Ovary (tissue), 9 donors: ENCODE measurements around the gene PHF21B. TPM values are rescaled to one million over a fixed set of nuclear protein-coding genes. Genes with fewer than 3 reads are reported as not detected.

Experiments used
- DNase-seq, 5 donors: peaks; one replicate each; pipeline ENCODE4 v3.0.0-alpha.2; 2019 to 2020
- H3K27ac ChIP-seq, 2 donors: fragments of 200-600 bp; one replicate each; pipeline versions ENCODE4 v1.5.1 to v1.8.0; 2019 to 2022
- H3K27me3 ChIP-seq: fragments of 200-600 bp; one replicate; pipeline ENCODE4 v1.8.0; 2022
- H3K36me3 ChIP-seq: fragments of 200-600 bp; sonication (generic); one replicate; pipeline ENCODE4 v1.5.1; 2019
- H3K4me1 ChIP-seq: one replicate; pipeline ENCODE4 v1.8.1; 2013; ENCODE audit warnings: mild to moderate bottlenecking, moderate library complexity; ENCODE audit not compliant: insufficient read depth
- H3K4me3 ChIP-seq: fragments of 200-600 bp; sonication (generic); one replicate; pipeline ENCODE4 v1.5.1; 2017
- H3K9me3 ChIP-seq, 2 donors: fragments of 200-600 bp in 1 of 2; sonication (generic) in 1 of 2; one replicate each; pipeline versions ENCODE4 v1.5.1 to v1.8.1; 2013 to 2019; ENCODE audit warnings: mild to moderate bottlenecking in 1 of 2, moderate library complexity in 1 of 2
- EP300 ChIP-seq: sonication (generic); formaldehyde crosslinking; IDR thresholded peaks from one replicate; pipeline ENCODE4 v1.6.1; 2017; ENCODE audit warnings: antibody characterized with exemption
- POLR2A ChIP-seq: fragments of 450-650 bp; IDR thresholded peaks from one replicate; pipeline ENCODE4 v1.6.1; 2017; ENCODE audit warnings: antibody characterized with exemption, mild to moderate bottlenecking, moderate library complexity
- WGBS, 3 donors: extraction: QIAGEN DNeasy Blood & Tissue Kit in 1 of 3; methylation state at CpG; one replicate each; pipeline versions ENCODE4 v1.1.5 to v1.1.7; 2013 to 2017; 5-methylcytosine and 5-hydroxymethylcytosine counted together
- intact Hi-C, 4 donors: fragments of 100-400 bp; cut with DNase I; formaldehyde crosslinking; loops; one replicate each; pipeline versions ENCODE4 v1.11.0 to v1.15.1; 2022 to 2023
- polyA plus RNA-seq, 2 donors: library from polyadenylated mRNA; stranded (reverse); fragments of 200-250 nt in 1 of 2; fragments of 350-450 nt in 1 of 2; fragmentation: Illumina TruSeq in 1 of 2; extraction: RNeasy Lipid Tissue Mini Kit (QIAGEN cat#74804) in 1 of 2; gene quantifications; one replicate each; pipeline ENCODE4 v1.2.3, GENCODE V29; 2013 to 2014
- total RNA-seq, 7 donors: library from RNA; depleted of rRNA in 2 of 7; stranded (reverse); fragments of >200 nt in 2 of 7; fragmentation: NEBNext Ultra II Directional in 3 of 7; extraction: Animal tissue kit (Norgen Biotek cat#: 25700) in 3 of 7; gene quantifications; one replicate each; pipeline versions ENCODE4 v1.1.0 to v1.2.4, GENCODE V29; 2016 to 2023
- TF ChIP-seq, protein P1 (sequence below), 3 donors: fragments of 450-650 bp in 2 of 3; fragments of 200-600 bp in 1 of 3; IDR thresholded peaks; one replicate each; pipeline versions ENCODE4 v1.5.1 to v1.8.0; 2016 to 2022; ENCODE audit warnings: antibody characterized with exemption in 3 of 3, mild to moderate bottlenecking in 1 of 3
- donor health status: DM: no; HTN: no; CAD: no; lungs with moderate emphysema.
- donor health status: DM: no; HTN: no; CAD: no.
- donor health status: Bipolar disorder and iron deficiency.
- donor health status: DM: yes; HTN: yes; CAD: no.
- donor health status: DM: no; HTN: no; CAD: no.
- donor health status: DM: yes; HTN: yes; CAD: no.

The PHF21B gene
- total and polyA plus RNA-seq, 9 donors: 0.95 to 10.7 (median 6.4) TPM

DNA sequence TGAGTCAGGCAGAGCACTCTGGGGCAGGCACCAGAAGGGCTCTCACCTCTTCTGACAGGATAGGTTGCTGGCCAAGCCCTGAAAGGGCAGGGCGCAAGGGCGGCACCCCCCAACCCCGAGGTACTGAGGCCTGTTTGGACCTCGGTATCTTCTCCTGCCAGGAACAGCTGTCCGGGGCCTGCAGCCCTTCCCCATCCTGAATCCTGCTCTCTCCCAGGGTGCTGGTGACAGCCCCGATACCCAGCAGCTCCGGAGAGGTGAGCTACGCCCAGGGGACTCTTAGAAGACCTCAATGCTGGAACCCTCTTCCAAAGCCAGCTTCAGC is 79.1 kb downstream of the PHF21B start:
- no peak overlapping the region for H3K4me3 ChIP-seq
- no peak for DNase-seq
- H3K27ac ChIP-seq: no peak overlapping the region
- H3K27me3 ChIP-seq: no peaks in the 10 kb centered on the region
- TF ChIP-seq EP300: no peak
- intact Hi-C loops: no loop called here
- peaks cover 11% of the 10 kb centered on the region for H3K4me1 ChIP-seq
- 60 to 71% (median 66%) methylated on average over 8 of the region's 8 CpGs for WGBS, 3 donors
- H3K9me3 ChIP-seq: no peaks in the 10 kb centered on the region
- no peaks in the 10 kb centered on the region for H3K36me3 ChIP-seq

DNA sequence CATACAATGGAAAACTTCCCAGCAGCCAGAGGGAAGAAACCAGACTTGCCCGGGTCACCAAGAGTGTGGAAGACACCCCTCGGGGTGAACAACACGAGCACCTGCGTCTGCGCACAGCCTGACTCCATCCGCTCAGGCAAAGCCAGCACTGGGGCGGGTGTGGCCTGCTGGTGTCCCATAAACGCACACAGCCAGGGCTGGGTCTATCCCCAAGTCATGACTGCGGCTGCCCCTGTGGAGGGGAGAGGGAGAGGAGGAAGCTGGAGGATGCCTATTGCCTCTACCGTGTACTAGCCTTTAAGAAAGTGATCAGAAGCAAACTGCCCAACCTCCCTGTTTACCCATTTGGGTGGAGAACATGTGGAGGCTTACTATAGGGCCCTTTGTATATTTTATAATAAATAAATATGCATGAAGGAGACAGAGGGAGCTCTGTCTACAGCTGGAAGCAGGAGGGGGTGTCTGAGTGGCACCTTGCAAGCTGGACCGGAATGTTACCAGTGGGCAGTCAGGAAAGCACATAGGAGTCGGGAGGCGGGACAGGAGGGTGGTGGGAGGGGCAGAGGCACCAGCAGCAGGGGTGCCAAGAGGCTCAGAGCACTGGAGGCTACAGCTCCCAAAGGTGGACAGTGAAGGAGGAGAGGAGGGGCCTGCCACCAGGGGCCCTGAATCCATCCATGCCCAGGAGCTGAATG is 79.6 kb downstream of the PHF21B start:
- Histone ChIP-seq H3K4me3 (no peak overlapping the region), H3K36me3 (no peaks in the 10 kb centered on the region), H3K9me3 (no peaks in the 10 kb centered on the region), H3K4me1 (peaks cover 11% of the 10 kb centered on the region), H3K27ac (no peak overlapping the region), H3K27me3 (no peaks in the 10 kb centered on the region)
- intact Hi-C loops: no loop called here
- 83 to 87% (median 85%) methylated on average over 13 of the region's 13 CpGs for WGBS, 3 donors
- DNase-seq: no peak
- TF ChIP-seq EP300: no peak
- TF ChIP-seq POLR2A: no peak
- TF ChIP-seq, protein P1, sequence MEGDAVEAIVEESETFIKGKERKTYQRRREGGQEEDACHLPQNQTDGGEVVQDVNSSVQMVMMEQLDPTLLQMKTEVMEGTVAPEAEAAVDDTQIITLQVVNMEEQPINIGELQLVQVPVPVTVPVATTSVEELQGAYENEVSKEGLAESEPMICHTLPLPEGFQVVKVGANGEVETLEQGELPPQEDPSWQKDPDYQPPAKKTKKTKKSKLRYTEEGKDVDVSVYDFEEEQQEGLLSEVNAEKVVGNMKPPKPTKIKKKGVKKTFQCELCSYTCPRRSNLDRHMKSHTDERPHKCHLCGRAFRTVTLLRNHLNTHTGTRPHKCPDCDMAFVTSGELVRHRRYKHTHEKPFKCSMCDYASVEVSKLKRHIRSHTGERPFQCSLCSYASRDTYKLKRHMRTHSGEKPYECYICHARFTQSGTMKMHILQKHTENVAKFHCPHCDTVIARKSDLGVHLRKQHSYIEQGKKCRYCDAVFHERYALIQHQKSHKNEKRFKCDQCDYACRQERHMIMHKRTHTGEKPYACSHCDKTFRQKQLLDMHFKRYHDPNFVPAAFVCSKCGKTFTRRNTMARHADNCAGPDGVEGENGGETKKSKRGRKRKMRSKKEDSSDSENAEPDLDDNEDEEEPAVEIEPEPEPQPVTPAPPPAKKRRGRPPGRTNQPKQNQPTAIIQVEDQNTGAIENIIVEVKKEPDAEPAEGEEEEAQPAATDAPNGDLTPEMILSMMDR (IDR thresholded peaks at IDR 0.05): no peak

DNA sequence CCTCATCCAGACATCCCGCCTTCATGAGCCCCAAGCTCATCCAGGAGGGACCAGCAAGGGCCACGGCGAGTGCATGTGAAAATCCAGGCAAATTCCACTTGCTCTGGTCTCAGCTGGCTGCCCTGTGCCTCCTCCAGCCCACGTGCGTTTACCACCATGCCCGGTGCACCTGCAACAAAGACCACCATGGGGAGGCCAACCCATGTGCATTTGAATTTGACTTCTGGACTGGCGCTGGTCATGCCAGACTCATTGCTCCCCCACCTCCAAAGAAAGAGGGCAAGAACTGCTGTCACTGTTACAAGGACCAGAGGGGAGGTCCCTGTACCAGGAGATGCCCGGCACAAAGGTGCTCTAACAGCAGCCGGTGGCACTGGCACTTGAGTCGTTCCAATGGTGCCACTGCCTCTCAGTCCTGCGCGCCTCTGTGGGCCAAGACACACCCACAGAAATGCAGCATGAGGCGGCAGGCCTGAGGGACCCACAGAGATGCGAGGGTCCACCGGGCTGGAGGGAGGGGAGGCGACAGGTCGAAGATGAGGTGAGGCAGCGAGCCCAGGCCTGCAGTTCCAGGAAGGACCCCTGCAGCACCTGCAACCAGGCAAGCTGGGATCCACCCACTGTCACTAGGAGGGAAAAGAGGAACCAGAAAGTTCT is 80.3 kb downstream of the PHF21B start:
- DNase-seq: no peak
- Histone ChIP-seq H3K27ac (no peak overlapping the region), H3K27me3 (no peaks in the 10 kb centered on the region), H3K36me3 (no peaks in the 10 kb centered on the region), H3K4me3 (no peak overlapping the region), H3K4me1 (peaks cover 11% of the 10 kb centered on the region), H3K9me3 (no peaks in the 10 kb centered on the region)
- intact Hi-C loops: no loop called here
- TF ChIP-seq POLR2A (no peak), EP300 (no peak)
- TF ChIP-seq, protein P1 (IDR thresholded peaks at IDR 0.05): no peak
- 93 to 94% (median 93%) methylated on average over 18 of the region's 18 CpGs for WGBS, 3 donors

DNA sequence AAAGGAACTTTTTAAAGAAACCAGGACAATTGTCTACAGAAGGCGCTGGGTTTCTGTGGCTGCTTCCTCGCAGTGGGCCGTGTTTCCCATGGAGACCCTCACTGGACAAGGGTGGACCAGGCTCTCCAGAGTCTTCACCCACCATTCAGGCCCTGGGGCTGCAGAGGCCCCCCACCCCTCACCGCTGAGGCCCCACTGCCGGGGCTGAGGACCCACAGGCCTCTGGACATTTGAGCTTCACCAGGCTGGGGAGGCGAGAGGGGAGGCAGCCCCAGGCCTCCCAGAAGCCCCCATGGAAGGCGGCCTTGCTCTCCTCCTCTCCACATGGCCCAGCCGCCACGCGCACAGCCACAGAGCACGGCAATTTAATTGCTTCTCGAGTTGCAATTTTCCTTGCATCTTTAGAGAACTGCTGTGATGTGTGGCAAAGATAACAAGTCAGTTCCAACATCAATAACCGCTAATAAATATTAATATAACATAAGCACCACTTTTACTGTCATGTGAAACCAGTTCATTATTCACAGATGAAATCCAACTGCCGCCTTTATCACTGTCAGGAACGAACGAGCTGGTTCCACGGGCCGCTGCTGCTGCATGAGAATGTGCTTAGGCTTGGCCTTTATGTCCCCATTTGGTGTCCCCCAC is 81.0 kb downstream of the PHF21B start:
- no peak for DNase-seq
- intact Hi-C loops: no loop called here
- H3K4me1 ChIP-seq: peaks cover 11% of the 10 kb centered on the region
- no peak overlapping the region for H3K27ac ChIP-seq
- 94 to 96% (median 95%) methylated on average over 18 of the region's 18 CpGs for WGBS, 3 donors
- no peaks in the 10 kb centered on the region for H3K36me3 ChIP-seq
- no peaks in the 10 kb centered on the region for H3K27me3 ChIP-seq
- no peak overlapping the region for H3K4me3 ChIP-seq
- no peaks in the 10 kb centered on the region for H3K9me3 ChIP-seq
- TF ChIP-seq POLR2A (no peak), EP300 (no peak)
- TF ChIP-seq, protein P1 (IDR thresholded peaks at IDR 0.05): no peak

DNA sequence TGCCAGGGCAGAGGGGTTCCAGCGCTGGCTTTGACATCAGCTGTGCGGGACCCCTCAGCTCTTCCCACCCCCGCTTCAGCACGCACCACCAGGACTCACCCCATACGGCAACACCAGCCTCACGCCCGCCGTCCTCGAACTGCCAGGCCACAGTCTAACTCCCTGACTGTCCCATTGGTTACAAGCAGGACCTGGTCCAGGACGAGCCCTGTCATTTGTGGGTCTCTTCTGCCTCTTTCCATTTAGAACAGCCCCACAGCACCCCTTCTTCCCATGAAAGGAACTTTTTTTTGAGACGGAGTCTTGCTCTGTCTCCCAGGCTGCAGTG is 81.7 kb downstream of the PHF21B start:
- 90 to 94% (median 90%) methylated on average over 11 of the region's 11 CpGs for WGBS, 3 donors
- H3K9me3 ChIP-seq: no peaks in the 10 kb centered on the region
- peaks cover 11% of the 10 kb centered on the region for H3K4me1 ChIP-seq
- H3K36me3 ChIP-seq: no peaks in the 10 kb centered on the region
- H3K4me3 ChIP-seq: no peak overlapping the region
- H3K27me3 ChIP-seq: no peaks in the 10 kb centered on the region
- no peak overlapping the region for H3K27ac ChIP-seq
- intact Hi-C loops: no loop called here
- no peak for DNase-seq
- TF ChIP-seq EP300 (no peak), POLR2A (no peak)
- TF ChIP-seq, protein P1 (IDR thresholded peaks at IDR 0.05): no peak
